HG03025 (cell line): ENCODE results near the gene PLET1.

Experiments used
- ATAC-seq: cut with Tn5 transposase; IDR thresholded peaks from one replicate; pipeline ENCODE4 v1.9.1; 2021; ENCODE audit warnings: mild to moderate bottlenecking, moderate library complexity; ENCODE audit not compliant: unreplicated experiment, low FRiP score

Gene PLET1

GRCh38 chr11:112285841-112286311 is 25.2 kb upstream of the PLET1 start:
- no peak for ATAC-seq

GRCh38 chr11:112281726-112282125 is 21.1 kb upstream of the PLET1 start:
- ATAC-seq: no peak

GRCh38 chr11:112280268-112281126 is 19.8 kb upstream of the PLET1 start:
- peak; percentile 66 for ATAC-seq

GRCh38 chr11:112279901-112280267 is 19.2 kb upstream of the PLET1 start:
- peak; percentile 45 for ATAC-seq

- no peak for ATAC-seq
These were observed 18.1 kb upstream of the PLET1 start for GRCh38 chr11:112278803-112279202.

- no peak for ATAC-seq
These were observed 17.3 kb upstream of the PLET1 start for GRCh38 chr11:112277941-112278340.

GRCh38 chr11:112277029-112277428 is 16.4 kb upstream of the PLET1 start:
- ATAC-seq: no peak

GRCh38 chr11:112274007-112274783 is 13.5 kb upstream of the PLET1 start:
- ATAC-seq: no peak

GRCh38 chr11:112273066-112273465 is 12.4 kb upstream of the PLET1 start:
- ATAC-seq: no peak

- no peak for ATAC-seq
These were observed 10.6 kb upstream of the PLET1 start for GRCh38 chr11:112271242-112271641.

GRCh38 chr11:112270551-112271180 is 10.0 kb upstream of the PLET1 start:
- no peak for ATAC-seq

- no peak for ATAC-seq
These were observed 8.5 kb upstream of the PLET1 start for GRCh38 chr11:112269139-112269538.

GRCh38 chr11:112268406-112268805 is 7.7 kb upstream of the PLET1 start:
- no peak for ATAC-seq

GRCh38 chr11:112267188-112267591 is 6.5 kb upstream of the PLET1 start:
- no peak for ATAC-seq

- ATAC-seq: no peak
These were observed 5.7 kb upstream of the PLET1 start for GRCh38 chr11:112266410-112266778.

GRCh38 chr11:112265659-112266409 is 5.2 kb upstream of the PLET1 start:
- no peak for ATAC-seq

GRCh38 chr11:112255067-112255720 is 5.5 kb downstream of the PLET1 start:
- ATAC-seq: no peak

- no peak for ATAC-seq
These were observed 6.9 kb downstream of the PLET1 start for GRCh38 chr11:112253605-112254242.

GRCh38 chr11:112249871-112250610 is 10.6 kb downstream of the PLET1 start:
- no peak for ATAC-seq
